HEK293 (cell line): ENCODE results near the gene CCDC201.

Experiments used
- HOXA7 ChIP-seq: sonication (generic); formaldehyde crosslinking; IDR thresholded peaks from 2 replicates; pipeline ENCODE4 v1.8.1; 2022; ENCODE audit warnings: missing genetic modification reagents, borderline replicate concordance
- HOXC10 ChIP-seq: sonication (generic); formaldehyde crosslinking; IDR thresholded peaks from 2 replicates; pipeline ENCODE4 v1.8.1; 2023; ENCODE audit warnings: mild to moderate bottlenecking, missing genetic modification reagents
- KLF1 ChIP-seq: fragments of 450-650 bp; formaldehyde crosslinking; IDR thresholded peaks from 2 replicates; pipeline ENCODE4 v1.5.1; 2016; ENCODE audit warnings: missing biosample characterization, missing genetic modification characterization
- MEIS1 ChIP-seq: sonication (generic); formaldehyde crosslinking; IDR thresholded peaks from 2 replicates; pipeline ENCODE4 v1.8.1; 2022; ENCODE audit warnings: missing genetic modification reagents, mild to moderate bottlenecking, borderline replicate concordance
- PBX3 ChIP-seq: sonication (generic); formaldehyde crosslinking; IDR thresholded peaks from 2 replicates; pipeline ENCODE4 v1.8.1; 2022; ENCODE audit warnings: mild to moderate bottlenecking, moderate library complexity, missing genetic modification reagents
- PRDM2 ChIP-seq: fragments of 450-650 bp; formaldehyde crosslinking; IDR thresholded peaks from 2 replicates; pipeline ENCODE4 v1.5.1; 2016; ENCODE audit warnings: missing biosample characterization, missing genetic modification characterization, borderline replicate concordance
- SP3 ChIP-seq: fragments of 450-650 bp; formaldehyde crosslinking; IDR thresholded peaks from 2 replicates; pipeline ENCODE4 v1.5.1; 2016; ENCODE audit warnings: missing biosample characterization, missing genetic modification characterization
- WT1 ChIP-seq: fragments of 450-650 bp; formaldehyde crosslinking; IDR thresholded peaks from 2 replicates; pipeline ENCODE4 v1.5.1; 2016; ENCODE audit warnings: missing biosample characterization, missing genetic modification characterization
- ZBTB11 ChIP-seq: fragments of 450-650 bp; formaldehyde crosslinking; conservative IDR thresholded peaks from 2 replicates; pipeline ENCODE4 v1.5.1; 2016; ENCODE audit warnings: low read depth, missing biosample characterization, missing genetic modification characterization
- ZBTB21 ChIP-seq: fragments of 450-650 bp; formaldehyde crosslinking; IDR thresholded peaks from 2 replicates; pipeline ENCODE4 v1.5.1; 2017; ENCODE audit warnings: missing biosample characterization, missing genetic modification characterization
- ZBTB8A ChIP-seq: fragments of 450-650 bp; formaldehyde crosslinking; IDR thresholded peaks from 2 replicates; pipeline ENCODE4 v1.5.1; 2016; ENCODE audit warnings: missing biosample characterization, missing genetic modification characterization
- ZIC2 ChIP-seq: fragments of 450-650 bp; formaldehyde crosslinking; IDR thresholded peaks from 2 replicates; pipeline ENCODE4 v1.5.1; 2016; ENCODE audit warnings: missing biosample characterization, missing genetic modification characterization
- ZNF112 ChIP-seq: fragments of 450-650 bp; formaldehyde crosslinking; IDR thresholded peaks from 2 replicates; pipeline ENCODE4 v1.5.0; 2017; ENCODE audit warnings: missing biosample characterization, missing genetic modification characterization
- ZNF121 ChIP-seq: fragments of 450-650 bp; formaldehyde crosslinking; IDR thresholded peaks from 2 replicates; pipeline ENCODE4 v1.5.1; 2016; ENCODE audit warnings: missing biosample characterization, missing genetic modification characterization
- ZNF138 ChIP-seq: fragments of 450-650 bp; formaldehyde crosslinking; IDR thresholded peaks from 2 replicates; pipeline ENCODE4 v1.5.1; 2016; ENCODE audit warnings: missing biosample characterization, missing genetic modification characterization, borderline replicate concordance
- ZNF175 ChIP-seq: fragments of 450-650 bp; formaldehyde crosslinking; IDR thresholded peaks from 2 replicates; pipeline ENCODE4 v1.5.1; 2016; ENCODE audit warnings: missing biosample characterization, missing genetic modification characterization
- ZNF211 ChIP-seq: fragments of 450-650 bp; formaldehyde crosslinking; IDR thresholded peaks from 2 replicates; pipeline ENCODE4 v1.5.1; 2016; ENCODE audit warnings: low read depth, missing biosample characterization, missing genetic modification characterization
- ZNF302 ChIP-seq: fragments of 450-650 bp; formaldehyde crosslinking; IDR thresholded peaks from 2 replicates; pipeline ENCODE4 v1.5.1; 2016; ENCODE audit warnings: missing biosample characterization, missing genetic modification characterization, low read depth
- ZNF354C ChIP-seq: fragments of 450-650 bp; formaldehyde crosslinking; IDR thresholded peaks from 2 replicates; pipeline ENCODE4 v1.5.1; 2016; ENCODE audit warnings: missing biosample characterization, missing genetic modification characterization, low read depth, borderline replicate concordance
- ZNF416 ChIP-seq: fragments of 450-650 bp; formaldehyde crosslinking; IDR thresholded peaks from 2 replicates; pipeline ENCODE4 v1.5.1; 2016; ENCODE audit warnings: missing biosample characterization, missing genetic modification characterization
- ZNF488 ChIP-seq: fragments of 450-650 bp; formaldehyde crosslinking; IDR thresholded peaks from 2 replicates; pipeline ENCODE4 v1.5.1; 2016; ENCODE audit warnings: missing biosample characterization, missing genetic modification characterization
- ZNF514 ChIP-seq: fragments of 450-650 bp; formaldehyde crosslinking; IDR thresholded peaks from 2 replicates; pipeline ENCODE4 v1.5.1; 2016; ENCODE audit warnings: missing biosample characterization, missing genetic modification characterization
- ZNF530 ChIP-seq: fragments of 450-650 bp; formaldehyde crosslinking; IDR thresholded peaks from 2 replicates; pipeline ENCODE4 v1.5.1; 2016; ENCODE audit warnings: low read depth, missing biosample characterization, missing genetic modification characterization
- ZSCAN18 ChIP-seq: fragments of 450-650 bp; formaldehyde crosslinking; IDR thresholded peaks from 2 replicates; pipeline ENCODE4 v1.5.1; 2016; ENCODE audit warnings: missing biosample characterization, missing genetic modification characterization

The CCDC201 gene

GRCh38 chr7:45920502-45921380, 47.9 kb upstream of the CCDC201 start, which contains the start of gene IGFBP3 (continued):
- TF ChIP-seq PRDM2, result no peak
- no peak for TF ChIP-seq ZNF112 (tag by site-specific recombination)
- TF ChIP-seq WT1 (tag by site-specific recombination), result no peak
- no peak for TF ChIP-seq ZBTB21 (tag by site-specific recombination)
- no peak for TF ChIP-seq ZNF530
- TF ChIP-seq ZSCAN18 (tag by site-specific recombination), result no peak
- TF ChIP-seq ZBTB8A (tag by site-specific recombination), result peak; percentile 36; the same call in 1 of the 2 replicates
- no peak for TF ChIP-seq ZBTB11 (tag by site-specific recombination)
- TF ChIP-seq HOXC10 (CRISPR knock-in tag), result 0 out of 2 replicates have a peak, but pooled peaks have one; percentile 74
- 0 out of 2 replicates have a peak, but pooled peaks have one; percentile 39 for TF ChIP-seq MEIS1 (CRISPR knock-in tag)
- TF ChIP-seq ZNF121 (tag by site-specific recombination), result no peak
- no peak for TF ChIP-seq ZNF138 (tag by site-specific recombination)
- no peak for TF ChIP-seq ZNF488 (tag by site-specific recombination)
- peak; percentile 69 for TF ChIP-seq PBX3 (CRISPR knock-in tag)
- no peak for TF ChIP-seq ZNF514
- peak; percentile 34; the same call in 1 of the 2 replicates for TF ChIP-seq KLF1 (tag by site-specific recombination)
- 0 out of 2 replicates have a peak, but pooled peaks have one; percentile 13 for TF ChIP-seq SP3 (tag by site-specific recombination)
- no peak for TF ChIP-seq ZNF211 (tag by site-specific recombination)
- no peak for TF ChIP-seq ZNF175
- no peak for TF ChIP-seq ZNF416
- 0 out of 2 replicates have a peak, but pooled peaks have one; percentile 13 for TF ChIP-seq ZIC2 (tag by site-specific recombination)
- no peak for TF ChIP-seq HOXA7 (CRISPR knock-in tag)
- TF ChIP-seq ZNF354C (tag by site-specific recombination), result no peak
- no peak for TF ChIP-seq ZNF302 (tag by site-specific recombination)
